Mucosa of stomach (tissue), 1 donor: ENCODE results near the gene CEP70.
"Not testable (repeated sequence)": the region's sequence is repeated elsewhere in the genome, so short reads cannot be mapped to it uniquely, and the experiment has no call there.

Experiments used
- H3K27me3 ChIP-seq: one replicate; pipeline ENCODE4 v1.7.0; 2013; ENCODE audit warnings: mild to moderate bottlenecking, low read length; ENCODE audit not compliant: control insufficient read depth, insufficient read depth
- H3K36me3 ChIP-seq: one replicate; pipeline ENCODE4 v1.7.0; 2013; ENCODE audit warnings: low read length; ENCODE audit not compliant: control insufficient read depth, insufficient read depth
- H3K4me1 ChIP-seq: one replicate; pipeline ENCODE4 v1.7.0; 2013; ENCODE audit warnings: mild to moderate bottlenecking, low read length; ENCODE audit not compliant: control insufficient read depth, insufficient read depth
- H3K4me3 ChIP-seq: one replicate; pipeline ENCODE4 v1.7.0; 2013; ENCODE audit warnings: low read length
- H3K9ac ChIP-seq: one replicate; pipeline ENCODE4 v1.7.0; 2013; ENCODE audit warnings: mild to moderate bottlenecking, low read length, moderate library complexity
- H3K9me3 ChIP-seq: one replicate; pipeline ENCODE4 v1.7.0; 2013; ENCODE audit warnings: mild to moderate bottlenecking, low read length, moderate library complexity; ENCODE audit not compliant: control insufficient read depth
- donor health status: Pancreatic carcinoma.

The CEP70 gene

GRCh38 chr3:138608322-138609135, 14.5 kb upstream of the CEP70 start, which contains the start of gene FAIM:
Gene FAIM (plus strand): TSS chr3:138608771. CDS start chr3:138619727, 10,956 bp downstream.
- Histone ChIP-seq H3K36me3 (no peaks in the 10 kb centered on the region), H3K4me3 (peak within 1 kb of the TSS; percentile 66), H3K27me3 (no peaks in the 10 kb centered on the region), H3K9me3 (no peaks in the 10 kb centered on the region), H3K9ac (peak within 1 kb of the TSS; percentile 94), H3K4me1 (peaks cover 6% of the 10 kb centered on the region)

GRCh38 chr3:138604106-138604595, 10.1 kb upstream of the CEP70 start:
- H3K4me1 ChIP-seq, H3K27me3 ChIP-seq, H3K4me3 ChIP-seq, H3K9ac ChIP-seq, H3K9me3 ChIP-seq, H3K36me3 ChIP-seq: not testable (repeated sequence)

DNA sequence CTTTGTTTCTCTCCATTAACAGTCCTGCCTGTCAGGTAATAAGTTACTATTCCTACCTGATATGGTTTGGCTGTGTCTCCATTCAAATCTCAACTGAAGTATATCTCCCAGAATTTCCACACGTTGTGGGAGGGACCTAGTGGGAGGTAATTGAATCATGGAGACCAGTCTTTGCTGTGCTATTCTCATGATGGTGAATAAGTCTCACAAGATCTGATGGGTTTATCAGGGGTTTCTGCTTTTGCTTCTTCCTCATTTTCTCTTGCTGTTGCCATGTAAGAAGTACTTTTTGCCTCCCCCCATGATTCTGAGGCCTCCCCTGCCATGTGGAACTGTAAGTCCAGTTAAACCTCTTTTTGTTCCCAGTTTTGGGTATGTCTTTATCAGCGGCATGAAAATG, 7.6 kb upstream of the CEP70 start:
- not testable (repeated sequence) for H3K4me1 ChIP-seq, H3K9me3 ChIP-seq, H3K9ac ChIP-seq, H3K36me3 ChIP-seq, H3K27me3 ChIP-seq, H3K4me3 ChIP-seq

- no peaks in the 10 kb centered on the region for H3K4me1 ChIP-seq
- no peak overlapping the region for H3K4me3 ChIP-seq
- H3K27me3 ChIP-seq, result no peaks in the 10 kb centered on the region
- no peak overlapping the region for H3K9ac ChIP-seq
- no peaks in the 10 kb centered on the region for H3K9me3 ChIP-seq
- no peaks in the 10 kb centered on the region for H3K36me3 ChIP-seq
These were observed 6.2 kb upstream of the CEP70 start for GRCh38 chr3:138600100-138600745.

- Histone ChIP-seq H3K4me1 (no peaks in the 10 kb centered on the region), H3K9me3 (no peaks in the 10 kb centered on the region), H3K9ac (no peak overlapping the region), H3K36me3 (no peaks in the 10 kb centered on the region), H3K4me3 (no peak overlapping the region), H3K27me3 (no peaks in the 10 kb centered on the region)
These were observed 4.5 kb upstream of the CEP70 start for GRCh38 chr3:138598534-138598933.

- not testable (repeated sequence) for H3K4me1 ChIP-seq, H3K36me3 ChIP-seq, H3K9me3 ChIP-seq, H3K27me3 ChIP-seq, H3K9ac ChIP-seq, H3K4me3 ChIP-seq
These were observed 3.3 kb upstream of the CEP70 start for GRCh38 chr3:138597186-138597976.

DNA sequence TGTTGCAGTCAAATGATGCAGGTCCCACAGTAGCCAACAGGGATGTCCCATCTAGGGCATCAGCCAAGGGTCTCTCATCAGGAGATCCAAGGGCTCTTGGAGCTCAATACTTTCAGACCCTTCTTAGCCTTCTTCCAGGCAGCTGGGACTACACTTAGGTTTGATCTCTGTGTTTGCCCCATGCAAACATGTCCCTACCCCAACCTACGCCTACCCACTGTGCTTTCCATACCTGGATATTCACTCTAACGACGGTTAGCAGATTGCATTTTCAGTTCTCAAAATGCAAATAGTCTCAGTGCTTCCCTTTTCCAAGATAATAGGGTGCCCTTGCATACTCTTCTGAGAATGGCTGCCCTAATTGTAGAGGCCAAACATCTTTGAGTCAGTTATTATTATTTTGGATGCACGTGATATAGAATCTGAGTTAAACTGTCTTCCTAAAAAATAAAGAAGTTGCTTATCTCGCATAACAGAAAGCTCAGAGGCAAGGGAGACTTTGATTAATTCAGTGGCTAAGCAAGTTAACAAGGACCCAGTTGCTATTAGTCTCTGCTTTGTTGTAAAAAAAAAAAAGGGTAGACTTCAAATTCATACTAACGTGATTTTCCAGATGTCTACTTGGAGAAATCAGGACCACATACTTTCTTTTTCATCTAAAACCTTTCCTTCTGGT, 1.0 kb upstream of the CEP70 start:
- Histone ChIP-seq H3K36me3 (no peaks in the 10 kb centered on the region), H3K4me1 (no peaks in the 10 kb centered on the region), H3K9ac (no peak overlapping the region), H3K4me3 (no peak overlapping the region), H3K27me3 (no peaks in the 10 kb centered on the region), H3K9me3 (no peaks in the 10 kb centered on the region)

GRCh38 chr3:138593488-138594149, 441 bp downstream of the CEP70 start:
- no peaks in the 10 kb centered on the region for H3K27me3 ChIP-seq
- H3K4me1 ChIP-seq, result no peaks in the 10 kb centered on the region
- H3K9me3 ChIP-seq, result no peaks in the 10 kb centered on the region
- peak overlapping the region; percentile 71 for H3K4me3 ChIP-seq
- peak overlapping the region; percentile 91 for H3K9ac ChIP-seq
- H3K36me3 ChIP-seq, result no peaks in the 10 kb centered on the region

DNA sequence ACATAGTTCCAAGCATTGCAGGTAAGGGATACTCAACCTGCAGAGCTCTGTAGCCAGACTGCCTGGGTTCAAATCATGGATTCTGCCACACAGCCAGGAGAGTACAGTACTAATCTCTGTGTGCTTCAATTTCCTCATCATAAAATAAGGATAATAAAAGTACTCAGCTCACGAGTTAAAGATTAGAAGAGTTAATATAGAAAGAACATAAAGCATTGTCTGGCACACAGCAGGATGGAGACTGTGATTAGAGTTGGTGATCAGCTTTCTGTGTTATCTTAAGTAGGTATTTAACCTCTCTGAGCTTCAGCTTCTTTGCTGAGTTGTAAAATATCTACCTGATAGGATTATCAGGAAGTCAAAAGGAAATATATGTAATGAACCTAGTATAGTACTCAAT, 2.7 kb downstream of the CEP70 start:
- no peak overlapping the region for H3K9ac ChIP-seq
- H3K4me1 ChIP-seq, result no peaks in the 10 kb centered on the region
- no peak overlapping the region for H3K4me3 ChIP-seq
- no peaks in the 10 kb centered on the region for H3K27me3 ChIP-seq
- no peaks in the 10 kb centered on the region for H3K36me3 ChIP-seq
- no peaks in the 10 kb centered on the region for H3K9me3 ChIP-seq

GRCh38 chr3:138588445-138588844, 5.6 kb downstream of the CEP70 start:
- no peak overlapping the region for H3K9ac ChIP-seq
- no peaks in the 10 kb centered on the region for H3K27me3 ChIP-seq
- H3K9me3 ChIP-seq, result no peaks in the 10 kb centered on the region
- H3K4me3 ChIP-seq, result no peak overlapping the region
- no peaks in the 10 kb centered on the region for H3K36me3 ChIP-seq
- H3K4me1 ChIP-seq, result no peaks in the 10 kb centered on the region

GRCh38 chr3:138587374-138587773, 6.7 kb downstream of the CEP70 start:
- Histone ChIP-seq H3K4me1 (no peaks in the 10 kb centered on the region), H3K9ac (no peak overlapping the region), H3K36me3 (no peaks in the 10 kb centered on the region), H3K9me3 (no peaks in the 10 kb centered on the region), H3K27me3 (no peaks in the 10 kb centered on the region), H3K4me3 (no peak overlapping the region)
